OCI-LY3 (cell line): Measurements from ENCODE around the gene NAV2.

ENCODE experiments used
- EZH2phosphoT487 ChIP-seq: fragments of 200-600 bp; shearing (Covaris generic); IDR thresholded peaks from 2 replicates; pipeline ENCODE4 v1.6.1; 2018; ENCODE audit warnings: antibody characterized with exemption, mixed run types, low read depth
- TF ChIP-seq, protein P1 (sequence below): fragments of 200-600, 300-600 bp; sonication (generic); IDR thresholded peaks from 2 replicates; pipeline ENCODE4 v1.5.1; 2014; ENCODE audit warnings: antibody characterized with exemption, low read length, low read depth

DNA sequence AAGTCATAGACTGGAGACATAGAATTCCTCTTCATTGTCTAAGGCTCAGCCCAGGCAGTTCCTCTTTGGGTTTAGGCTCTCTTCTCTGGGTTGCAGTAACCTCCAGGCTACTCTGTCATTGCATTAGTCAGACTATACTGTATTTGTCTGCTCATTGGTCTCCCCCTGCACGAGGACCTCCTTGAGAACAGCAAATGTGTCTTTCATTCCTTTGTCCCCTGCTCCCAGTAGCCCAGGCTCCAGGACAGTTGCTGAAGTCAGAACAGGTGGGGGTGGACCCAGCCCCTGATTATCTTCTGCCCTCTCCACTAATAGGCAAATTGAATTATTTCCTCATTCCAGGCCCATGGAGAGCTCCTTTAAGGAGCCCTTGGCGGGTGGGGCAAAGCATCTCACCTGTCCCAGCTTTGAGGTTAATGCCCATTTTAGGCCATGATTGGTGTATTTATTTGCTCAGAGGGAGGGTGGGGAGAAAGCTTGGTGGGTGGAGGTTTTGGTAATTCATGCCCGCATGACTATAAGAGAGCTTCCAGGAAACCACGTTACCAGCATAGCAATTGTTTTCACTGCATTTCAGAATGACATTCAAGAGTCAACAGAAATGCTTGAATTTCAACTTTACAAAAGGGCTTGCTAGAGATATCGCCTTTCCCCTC, 40.9 kb downstream of the NAV2 start:
- TF ChIP-seq, protein P1, sequence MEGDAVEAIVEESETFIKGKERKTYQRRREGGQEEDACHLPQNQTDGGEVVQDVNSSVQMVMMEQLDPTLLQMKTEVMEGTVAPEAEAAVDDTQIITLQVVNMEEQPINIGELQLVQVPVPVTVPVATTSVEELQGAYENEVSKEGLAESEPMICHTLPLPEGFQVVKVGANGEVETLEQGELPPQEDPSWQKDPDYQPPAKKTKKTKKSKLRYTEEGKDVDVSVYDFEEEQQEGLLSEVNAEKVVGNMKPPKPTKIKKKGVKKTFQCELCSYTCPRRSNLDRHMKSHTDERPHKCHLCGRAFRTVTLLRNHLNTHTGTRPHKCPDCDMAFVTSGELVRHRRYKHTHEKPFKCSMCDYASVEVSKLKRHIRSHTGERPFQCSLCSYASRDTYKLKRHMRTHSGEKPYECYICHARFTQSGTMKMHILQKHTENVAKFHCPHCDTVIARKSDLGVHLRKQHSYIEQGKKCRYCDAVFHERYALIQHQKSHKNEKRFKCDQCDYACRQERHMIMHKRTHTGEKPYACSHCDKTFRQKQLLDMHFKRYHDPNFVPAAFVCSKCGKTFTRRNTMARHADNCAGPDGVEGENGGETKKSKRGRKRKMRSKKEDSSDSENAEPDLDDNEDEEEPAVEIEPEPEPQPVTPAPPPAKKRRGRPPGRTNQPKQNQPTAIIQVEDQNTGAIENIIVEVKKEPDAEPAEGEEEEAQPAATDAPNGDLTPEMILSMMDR = no peak
- no peak for TF ChIP-seq EZH2phosphoT487
